ENCODE measurements around the gene ZMYM4.

GRCh38 chr1:35301674-35302392, 33.3 kb downstream of the ZMYM4 start:
- TF ChIP-seq TAF1 (IDR thresholded peaks at IDR 0.05; ENCODE audit: low read depth, low read length), result no peak
- no peak for TF ChIP-seq POLR2A (IDR thresholded peaks at IDR 0.05; ENCODE audit: low read depth, low read length)

Measured in GM12891 (cell line).